Mesodermal cell (in vitro differentiated cells): Measurements from ENCODE around the gene SDK1.

Source experiments
- H3K27ac ChIP-seq: 2 replicates; pipeline ENCODE4 v1.7.0; 2013; ENCODE audit warnings: mild to moderate bottlenecking, low read depth, low read length, moderate library complexity; ENCODE audit not compliant: severe bottlenecking
- H3K36me3 ChIP-seq: 2 replicates; pipeline ENCODE4 v1.7.1; 2013; ENCODE audit warnings: mild to moderate bottlenecking, low read length, moderate library complexity; ENCODE audit not compliant: control insufficient read depth, insufficient read depth
- H3K4me1 ChIP-seq: one replicate; pipeline ENCODE4 v1.7.1; 2013; ENCODE audit warnings: mild to moderate bottlenecking, low read length; ENCODE audit not compliant: insufficient read depth, control insufficient read depth, poor library complexity, severe bottlenecking
- H3K4me3 ChIP-seq: 2 replicates; pipeline ENCODE4 v1.7.0; 2013; ENCODE audit warnings: low read length, control low read depth, mild to moderate bottlenecking; ENCODE audit not compliant: insufficient read depth, poor library complexity, severe bottlenecking; ENCODE audit errors: extremely low read depth
- H3K9me3 ChIP-seq: 2 replicates; pipeline ENCODE4 v1.7.1; 2013; ENCODE audit warnings: mild to moderate bottlenecking, low read length, moderate library complexity; ENCODE audit not compliant: control insufficient read depth
- WGBS, 2 experiments: methylation state at CpG; one replicate each; pipeline ENCODE4 v1.1.5; 2013; ENCODE audit warnings: missing lambda C conversion rate in 2 of 2; ENCODE audit not compliant: insufficient coverage in 2 of 2; 5-methylcytosine and 5-hydroxymethylcytosine counted together

The SDK1 gene

GRCh38 chr7:3309140-3309539 is 8.1 kb downstream of the SDK1 start:
- Histone ChIP-seq H3K9me3 (no peaks in the 10 kb centered on the region), H3K4me3 (no peak overlapping the region), H3K27ac (no peak overlapping the region), H3K36me3 (no peaks in the 10 kb centered on the region), H3K4me1 (no peaks in the 10 kb centered on the region)
- WGBS, 2 experiments, result 80% methylated on average over 2 of the region's 3 CpGs; no CpG with 5 or more reads in 1 of the 2 experiments

GRCh38 chr7:3309956-3310355 is 8.9 kb downstream of the SDK1 start:
- H3K4me1 ChIP-seq, result no peaks in the 10 kb centered on the region
- H3K36me3 ChIP-seq, result no peaks in the 10 kb centered on the region
- no peak overlapping the region for H3K4me3 ChIP-seq
- no peak overlapping the region for H3K27ac ChIP-seq
- no peaks in the 10 kb centered on the region for H3K9me3 ChIP-seq
- 100% methylated on average over 1 of the region's 1 CpG; no CpG with 5 or more reads in 1 of the 2 experiments for WGBS, 2 experiments

GRCh38 chr7:3310884-3311283 is 9.8 kb downstream of the SDK1 start:
- no peaks in the 10 kb centered on the region for H3K4me1 ChIP-seq
- H3K4me3 ChIP-seq, result no peak overlapping the region
- no peaks in the 10 kb centered on the region for H3K9me3 ChIP-seq
- H3K27ac ChIP-seq, result no peak overlapping the region
- H3K36me3 ChIP-seq, result no peaks in the 10 kb centered on the region
- 90 to 94% methylated on average over 2 to 3 of the region's 3 CpGs for WGBS, 2 experiments

- H3K36me3 ChIP-seq, result no peaks in the 10 kb centered on the region
- no peaks in the 10 kb centered on the region for H3K4me1 ChIP-seq
- H3K4me3 ChIP-seq, result no peak overlapping the region
- WGBS, 2 experiments, result 67 to 89% methylated on average over 1 of the region's 2 CpGs
- H3K9me3 ChIP-seq, result no peaks in the 10 kb centered on the region
- H3K27ac ChIP-seq, result no peak overlapping the region
Observed at GRCh38 chr7:3312583-3312982, 11.5 kb downstream of the SDK1 start.

- Histone ChIP-seq H3K4me3 (no peak overlapping the region), H3K36me3 (no peaks in the 10 kb centered on the region), H3K9me3 (no peaks in the 10 kb centered on the region), H3K4me1 (no peaks in the 10 kb centered on the region), H3K27ac (no peak overlapping the region)
- WGBS, 2 experiments, result 65 to 71% methylated on average over 3 of the region's 4 CpGs
Observed at GRCh38 chr7:3318874-3319273, 17.8 kb downstream of the SDK1 start.

- no peaks in the 10 kb centered on the region for H3K36me3 ChIP-seq
- no peaks in the 10 kb centered on the region for H3K9me3 ChIP-seq
- no peaks in the 10 kb centered on the region for H3K4me1 ChIP-seq
- WGBS, 2 experiments, result 85 to 100% methylated on average over 2 to 3 of the region's 4 CpGs
- H3K4me3 ChIP-seq, result no peak overlapping the region
- no peak overlapping the region for H3K27ac ChIP-seq
Observed at GRCh38 chr7:3321206-3321605, 20.2 kb downstream of the SDK1 start.

GRCh38 chr7:3321745-3322144 is 20.7 kb downstream of the SDK1 start:
- Histone ChIP-seq H3K4me3 (no peak overlapping the region), H3K4me1 (no peaks in the 10 kb centered on the region), H3K27ac (no peak overlapping the region), H3K36me3 (no peaks in the 10 kb centered on the region), H3K9me3 (no peaks in the 10 kb centered on the region)
- 100% methylated on average over 1 of the region's 3 CpGs for WGBS, 2 experiments

GRCh38 chr7:3326246-3326645 is 25.2 kb downstream of the SDK1 start:
- WGBS, 2 experiments, result 100% methylated on average over 1 of the region's 1 CpG; no CpG with 5 or more reads in 1 of the 2 experiments

GRCh38 chr7:3327099-3327498 is 26.0 kb downstream of the SDK1 start:
- H3K4me1 ChIP-seq, result no peaks in the 10 kb centered on the region
- no peaks in the 10 kb centered on the region for H3K9me3 ChIP-seq
- 80 to 85% methylated on average over 1 of the region's 2 CpGs for WGBS, 2 experiments

More at GRCh38 chr7:3326246-3326645, 25.2 kb downstream of the SDK1 start:
- Histone ChIP-seq H3K9me3 (no peaks in the 10 kb centered on the region), H3K36me3 (no peaks in the 10 kb centered on the region), H3K27ac (no peak overlapping the region), H3K4me3 (no peak overlapping the region), H3K4me1 (no peaks in the 10 kb centered on the region)

GRCh38 chr7:3327655-3328054 is 26.6 kb downstream of the SDK1 start:
- Histone ChIP-seq H3K9me3 (no peaks in the 10 kb centered on the region), H3K4me3 (no peak overlapping the region), H3K36me3 (no peaks in the 10 kb centered on the region), H3K4me1 (no peaks in the 10 kb centered on the region), H3K27ac (no peak overlapping the region)
- 95 to 100% methylated on average over 1 to 3 of the region's 5 CpGs for WGBS, 2 experiments

More at GRCh38 chr7:3327099-3327498, 26.0 kb downstream of the SDK1 start:
- no peaks in the 10 kb centered on the region for H3K36me3 ChIP-seq
- H3K4me3 ChIP-seq, result no peak overlapping the region
- H3K27ac ChIP-seq, result no peak overlapping the region

- Histone ChIP-seq H3K4me1 (no peaks in the 10 kb centered on the region), H3K9me3 (no peaks in the 10 kb centered on the region)
- WGBS, 2 experiments, result no CpG with 5 or more reads among the region's 2 CpGs
Observed at GRCh38 chr7:3332308-3332707, 31.3 kb downstream of the SDK1 start.

More at GRCh38 chr7:3332308-3332707, 31.3 kb downstream of the SDK1 start:
- H3K4me3 ChIP-seq, result no peak overlapping the region
- H3K36me3 ChIP-seq, result no peaks in the 10 kb centered on the region
- H3K27ac ChIP-seq, result no peak overlapping the region
